VCaP (cell line): Measurements from ENCODE around the gene AKAP6.

Experiments used
- H3K27ac ChIP-seq: fragments of 450-650 bp; 2 replicates; pipeline ENCODE4 v1.5.1; 2017
- CTCF ChIP-seq: fragments of 450-650 bp; conservative IDR thresholded peaks from 2 replicates; pipeline ENCODE4 v1.5.1; 2017; ENCODE audit warnings: mild to moderate bottlenecking, moderate library complexity

The AKAP6 gene

GRCh38 chr14:32412532-32412931, 83.4 kb downstream of the AKAP6 start:
- TF ChIP-seq CTCF: no peak
- H3K27ac ChIP-seq: no peak overlapping the region

DNA sequence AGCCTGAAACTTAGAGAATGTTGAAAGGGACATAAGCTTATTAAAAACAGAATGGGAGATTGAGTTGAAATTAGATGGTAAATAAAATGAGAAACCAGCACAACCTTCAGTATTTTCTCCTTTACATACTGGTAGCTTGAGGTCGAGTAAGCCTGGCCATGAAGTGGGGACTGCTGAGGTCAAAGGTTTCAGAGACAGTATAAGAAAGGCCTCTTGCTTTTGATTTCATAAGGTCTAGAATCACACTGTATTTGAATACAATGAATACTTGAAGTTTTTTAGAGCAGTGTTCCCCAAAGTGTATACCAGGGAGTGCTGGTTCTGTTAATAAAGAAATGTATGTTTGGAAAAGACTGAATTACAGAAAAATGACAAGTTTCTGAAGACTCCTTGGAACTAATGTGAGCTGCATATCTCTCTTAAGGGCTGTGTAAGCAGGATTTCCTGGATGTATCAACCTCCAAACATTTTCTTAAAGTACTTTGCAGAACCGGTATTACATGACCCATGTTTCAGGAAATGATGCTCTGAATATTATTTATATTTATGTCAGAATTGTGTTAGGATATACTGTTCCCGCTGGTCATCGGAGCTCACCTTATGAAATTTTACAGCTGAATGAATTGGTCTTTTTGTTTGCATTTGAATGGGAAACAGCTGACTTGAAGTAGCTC, 85.0 kb downstream of the AKAP6 start:
- no peak for TF ChIP-seq CTCF

GRCh38 chr14:32414808-32415255, 85.7 kb downstream of the AKAP6 start:
- TF ChIP-seq CTCF: no peak
- peak overlapping the region; percentile 68 for H3K27ac ChIP-seq

More for the DNA sequence above, 85.0 kb downstream of the AKAP6 start:
- H3K27ac ChIP-seq: peak overlapping the region; percentile 68

DNA sequence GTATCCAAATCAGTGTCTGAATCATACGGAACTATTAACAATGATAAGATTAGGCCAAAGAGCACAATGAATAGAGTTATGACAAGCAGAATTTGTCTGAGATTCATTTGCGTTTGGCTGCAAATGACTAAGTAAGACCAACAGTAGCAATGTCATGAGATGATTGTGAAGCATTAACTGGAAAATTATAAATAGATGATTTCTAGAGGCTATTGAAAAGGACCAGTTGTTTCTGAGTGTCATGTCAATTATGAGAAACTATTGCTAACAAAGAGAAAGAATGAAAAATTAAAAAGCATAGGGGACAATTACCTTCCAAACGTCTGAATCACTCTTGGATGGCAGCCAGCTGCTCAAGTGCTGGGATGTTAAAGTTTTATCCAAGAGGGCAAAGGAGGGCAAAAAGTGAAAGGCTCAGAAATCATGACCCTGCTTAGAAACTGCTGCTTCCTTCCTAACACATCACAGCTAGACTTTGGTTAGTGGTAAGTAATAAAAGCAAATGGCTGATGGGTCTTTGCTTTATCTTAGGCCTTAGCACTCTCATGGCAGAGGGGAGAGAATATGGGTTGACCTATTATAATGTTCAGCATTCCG, 89.0 kb downstream of the AKAP6 start:
- TF ChIP-seq CTCF: no peak
- H3K27ac ChIP-seq: no peak overlapping the region

DNA sequence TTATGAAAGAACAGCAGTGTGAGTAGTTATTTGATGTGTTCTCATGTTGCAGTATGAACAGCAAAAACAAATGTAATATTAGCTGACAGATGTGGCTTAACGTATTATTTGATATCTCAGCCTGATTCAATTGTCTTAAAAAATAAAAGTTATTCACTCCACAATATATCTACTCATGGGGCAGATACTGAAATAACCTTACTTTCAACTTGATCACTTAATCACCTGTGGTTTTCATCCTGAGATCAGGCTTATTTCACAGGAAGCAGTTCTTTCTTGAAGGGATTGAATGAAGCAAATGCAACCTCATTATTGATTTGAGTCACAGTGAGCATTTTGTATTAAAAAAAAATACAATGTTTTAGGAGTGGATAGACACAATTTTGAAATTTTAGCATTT, 90.3 kb downstream of the AKAP6 start:
- no peak for TF ChIP-seq CTCF
- no peak overlapping the region for H3K27ac ChIP-seq

GRCh38 chr14:32421781-32422180, 92.7 kb downstream of the AKAP6 start:
- TF ChIP-seq CTCF: no peak
- no peak overlapping the region for H3K27ac ChIP-seq

- no peak for TF ChIP-seq CTCF
- H3K27ac ChIP-seq: no peak overlapping the region
Observed at GRCh38 chr14:32422440-32422839, 93.3 kb downstream of the AKAP6 start.
